Ascending aorta (tissue), 2 donors: ENCODE data around the gene CRACR2B. TPM values are rescaled to one million over a fixed set of nuclear protein-coding genes. Genes with fewer than 3 reads are reported as not detected.

Experiments
- DNase-seq, 2 donors: peaks; one replicate each; pipeline ENCODE4 v3.0.0-alpha.2; 2019; ENCODE audit warnings: low spot score in 2 of 2
- H3K27ac ChIP-seq, 2 donors: fragments of 200-600 bp; sonication (generic); one replicate each; pipeline ENCODE4 v1.5.1; 2016 to 2017; ENCODE audit warnings: mild to moderate bottlenecking in 1 of 2
- H3K27me3 ChIP-seq: fragments of 200-600 bp; sonication (generic); one replicate; pipeline ENCODE4 v1.5.1; 2017
- H3K36me3 ChIP-seq, 2 donors: fragments of 200-600 bp; sonication (generic); one replicate each; pipeline ENCODE4 v1.5.1; 2016
- H3K4me1 ChIP-seq, 2 donors: fragments of 200-600 bp; sonication (generic); one replicate each; pipeline ENCODE4 v1.5.1; 2016 to 2017; ENCODE audit warnings: mild to moderate bottlenecking in 1 of 2
- H3K4me3 ChIP-seq, 2 donors: fragments of 200-600 bp; sonication (generic); one replicate each; pipeline ENCODE4 v1.5.1; 2016 to 2017; ENCODE audit warnings: mild to moderate bottlenecking in 1 of 2
- H3K9me3 ChIP-seq, 2 donors: fragments of 200-600 bp; sonication (generic); one replicate each; pipeline ENCODE4 v1.5.1; 2016
- CTCF ChIP-seq, 3 experiments: fragments of 200-600 bp in 2 of 3; fragments of 450-650 bp in 1 of 3; sonication (generic) in 2 of 3; IDR thresholded peaks; one replicate each; pipeline ENCODE4 v1.5.1; 2016 to 2019; ENCODE audit warnings: antibody characterized with exemption in 3 of 3, mild to moderate bottlenecking in 1 of 3, moderate library complexity in 1 of 3
- intact Hi-C: fragments of 100-400 bp; cut with DNase I; formaldehyde crosslinking; loops from one replicate; pipeline ENCODE4 v1.15.1; 2023
- total RNA-seq: library from RNA; depleted of rRNA; stranded (reverse); fragments of >200 nt; gene quantifications from one replicate; pipeline ENCODE4 v1.1.0, GENCODE V29; 2016

Gene CRACR2B
- total RNA-seq, 1 donor from 2014 or later: 20.5 TPM

GRCh38 chr11:875203-875602 lies 47.5 kb downstream of the CRACR2B start:
- TF ChIP-seq CTCF (IDR thresholded peaks at IDR 0.05): no peak
- Histone ChIP-seq H3K27ac (no peak overlapping the region), H3K4me3 (no peak overlapping the region), H3K4me1 (no peaks in the 10 kb centered on the region), H3K9me3 (no peaks in the 10 kb centered on the region), H3K36me3 (peaks cover 2 to 11% of the 10 kb centered on the region in 2 donors), H3K27me3 (no peaks in the 10 kb centered on the region)
- DNase-seq: no peak
- intact Hi-C loops: no loop called here

- no peak overlapping the region for H3K27ac ChIP-seq
- intact Hi-C loops: no loop called here
- H3K4me1 ChIP-seq: no peaks in the 10 kb centered on the region
- H3K9me3 ChIP-seq: no peaks in the 10 kb centered on the region
- DNase-seq: no peak
- TF ChIP-seq CTCF (IDR thresholded peaks at IDR 0.05): no peak
- H3K27me3 ChIP-seq: no peaks in the 10 kb centered on the region
- no peak overlapping the region for H3K4me3 ChIP-seq
- H3K36me3 ChIP-seq: peaks cover 4 to 8% of the 10 kb centered on the region in 2 donors
These were observed 48.1 kb downstream of the CRACR2B start for GRCh38 chr11:875769-876301.

GRCh38 chr11:876545-876944 lies 48.8 kb downstream of the CRACR2B start:
- Histone ChIP-seq H3K4me1 (no peaks in the 10 kb centered on the region), H3K36me3 (peaks cover 5 to 8% of the 10 kb centered on the region in 2 donors), H3K9me3 (no peaks in the 10 kb centered on the region), H3K27ac (no peak overlapping the region), H3K27me3 (no peaks in the 10 kb centered on the region), H3K4me3 (no peak overlapping the region)
- intact Hi-C loops: no loop called here
- TF ChIP-seq CTCF (IDR thresholded peaks at IDR 0.05): no peak
- DNase-seq: no peak

- Histone ChIP-seq H3K27me3 (no peaks in the 10 kb centered on the region), H3K27ac (no peak overlapping the region), H3K4me1 (no peaks in the 10 kb centered on the region), H3K36me3 (peaks cover 8 to 14% of the 10 kb centered on the region in 2 donors), H3K4me3 (no peak overlapping the region), H3K9me3 (no peaks in the 10 kb centered on the region)
- no peak for TF ChIP-seq CTCF (IDR thresholded peaks at IDR 0.05)
- intact Hi-C loops: no loop called here
- DNase-seq: no peak
These were observed 49.8 kb downstream of the CRACR2B start for GRCh38 chr11:877565-877964.

- H3K27ac ChIP-seq: no peak overlapping the region
- DNase-seq: no peak
- no peaks in the 10 kb centered on the region for H3K9me3 ChIP-seq
- no peaks in the 10 kb centered on the region for H3K27me3 ChIP-seq
- H3K4me3 ChIP-seq: no peak overlapping the region
- H3K4me1 ChIP-seq: no peaks in the 10 kb centered on the region
- intact Hi-C loops: no loop called here
- no peak for TF ChIP-seq CTCF (IDR thresholded peaks at IDR 0.05)
- H3K36me3 ChIP-seq: peaks cover 16 to 21% of the 10 kb centered on the region in 2 donors
These were observed 52.7 kb downstream of the CRACR2B start for GRCh38 chr11:880447-880846.

Other genes with a start within 250 kb of the CRACR2B start
- gene IRF7, start 212.0 kb upstream of the CRACR2B start, total RNA-seq: 44.6 TPM
- 5.0 TPM for gene CDHR5, start 203.0 kb upstream of the CRACR2B start, total RNA-seq
- not detected for gene SCT, start 200.7 kb upstream of the CRACR2B start, total RNA-seq
- not detected for gene DRD4, start 190.7 kb upstream of the CRACR2B start, total RNA-seq
- gene DEAF1, start 132.7 kb upstream of the CRACR2B start, total RNA-seq: 60.5 TPM
- 1.3 TPM for gene TMEM80, start 132.1 kb upstream of the CRACR2B start, total RNA-seq
- 76.7 TPM for gene EPS8L2, start 121.7 kb upstream of the CRACR2B start, total RNA-seq
- 245 TPM for gene TALDO1, start 80.5 kb upstream of the CRACR2B start, total RNA-seq
- 12.2 TPM for gene GATD1, start 50.4 kb upstream of the CRACR2B start, total RNA-seq
- not detected for gene CEND1, start 37.8 kb upstream of the CRACR2B start, total RNA-seq
- 5.6 TPM for gene SLC25A22, start 29.6 kb upstream of the CRACR2B start, total RNA-seq
- gene PIDD1, start 22.7 kb upstream of the CRACR2B start, total RNA-seq: 7.1 TPM
- gene RPLP2, start 18.0 kb upstream of the CRACR2B start, total RNA-seq: 897 TPM
- gene PNPLA2, start 9.0 kb upstream of the CRACR2B start, total RNA-seq: 214 TPM
- gene CD151, start 5.0 kb downstream of the CRACR2B start, total RNA-seq: 898 TPM
- gene POLR2L, start 14.6 kb downstream of the CRACR2B start, total RNA-seq: 141 TPM
- gene TSPAN4, start 14.9 kb downstream of the CRACR2B start, total RNA-seq: 252 TPM
- 69.4 TPM for gene CHID1, start 82.9 kb downstream of the CRACR2B start, total RNA-seq
- 118 TPM for gene AP2A2, start 98.0 kb downstream of the CRACR2B start, total RNA-seq
- not detected for gene MUC6, start 208.8 kb downstream of the CRACR2B start, total RNA-seq
- 0.11 TPM for gene MUC2, start 247.0 kb downstream of the CRACR2B start, total RNA-seq